Peyer's patch (tissue), 4 donors: ENCODE measurements around the gene OXNAD1. TPM values are rescaled to one million over a fixed set of nuclear protein-coding genes. Genes with fewer than 3 reads are reported as not detected.

Experiments
- DNase-seq, 3 donors: peaks; one replicate each; pipeline ENCODE4 v3.0.0-alpha.2; 2017 to 2019
- H3K27ac ChIP-seq, 4 donors: fragments of 200-600 bp; sonication (generic); one replicate each; pipeline ENCODE4 v1.5.1; 2016 to 2019
- H3K27me3 ChIP-seq, 2 donors: fragments of 200-600 bp; sonication (generic); one replicate each; pipeline ENCODE4 v1.5.1; 2019
- H3K36me3 ChIP-seq, 3 donors: fragments of 200-600 bp; sonication (generic); one replicate each; pipeline ENCODE4 v1.5.1; 2016 to 2019
- H3K4me1 ChIP-seq, 4 donors: fragments of 200-600 bp; sonication (generic); one replicate each; pipeline ENCODE4 v1.5.1; 2016 to 2019
- H3K4me3 ChIP-seq, 4 donors: fragments of 200-600 bp; sonication (generic); 1 replicate in 3 of 4; 2 replicates in 1 of 4; pipeline ENCODE4 v1.5.1; 2016 to 2019; ENCODE audit warnings: mild to moderate bottlenecking in 1 of 4
- H3K9me3 ChIP-seq, 4 donors: fragments of 200-600 bp; sonication (generic); one replicate each; pipeline ENCODE4 v1.5.1; 2016 to 2019; ENCODE audit warnings: mild to moderate bottlenecking in 1 of 4
- CTCF ChIP-seq, 6 experiments: fragments of 450-650 bp in 4 of 6; fragments of 200-600 bp in 2 of 6; sonication (generic) in 1 of 6; IDR thresholded peaks; one replicate each; pipeline ENCODE4 v1.5.1; 2017 to 2019; ENCODE audit warnings: antibody characterized with exemption in 6 of 6, mild to moderate bottlenecking in 3 of 6, moderate library complexity in 1 of 6
- POLR2A ChIP-seq, 2 donors: fragments of 450-650 bp; IDR thresholded peaks; one replicate each; pipeline ENCODE4 v1.5.1; 2017; ENCODE audit warnings: antibody characterized with exemption in 2 of 2, mild to moderate bottlenecking in 2 of 2, moderate library complexity in 2 of 2
- total RNA-seq, 4 donors: library from RNA; depleted of rRNA; stranded (reverse); fragments of >200 nt; gene quantifications; one replicate each; pipeline ENCODE4 v1.1.0, GENCODE V29; 2016

OXNAD1 gene
- total RNA-seq, 4 donors from 2014 or later: 44.5 to 45.8 (median 45.2) TPM

DNA sequence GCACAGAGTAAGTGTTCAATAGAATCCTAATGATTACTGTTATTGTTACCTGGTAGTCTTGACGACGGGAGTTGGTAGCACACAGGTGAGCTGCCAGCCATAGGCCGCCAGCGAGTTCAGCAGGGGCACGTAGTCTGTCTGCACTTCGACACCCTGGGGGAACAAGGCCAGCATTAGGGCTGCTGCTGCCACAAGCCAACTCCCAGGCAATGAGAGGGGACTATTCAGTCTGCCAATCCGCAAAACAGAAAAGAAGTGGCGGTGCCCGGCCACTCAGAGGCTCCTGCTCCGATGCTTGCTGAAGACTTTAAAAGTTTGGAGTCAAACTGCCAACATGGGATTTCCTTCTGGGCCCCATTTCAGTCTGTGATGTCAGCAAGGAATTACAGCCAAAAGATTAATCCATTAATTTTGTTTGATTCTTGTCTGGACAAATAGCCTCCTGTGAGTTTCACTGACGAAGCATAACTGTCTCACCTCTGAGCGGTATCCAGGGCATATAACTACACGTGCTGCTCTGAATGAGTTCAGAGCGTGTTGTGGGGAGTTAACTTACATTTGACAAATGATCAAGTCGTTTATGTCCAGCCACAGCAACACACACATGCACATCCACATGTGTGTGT lies 61.8 kb downstream of the OXNAD1 start:
- DNase-seq: no peak
- H3K4me1 ChIP-seq: no peaks in the 10 kb centered on the region
- H3K27ac ChIP-seq: no peak overlapping the region
- H3K36me3 ChIP-seq: peaks cover 0 to 56% (median 0%) of the 10 kb centered on the region in 3 donors
- no peaks in the 10 kb centered on the region for H3K27me3 ChIP-seq
- TF ChIP-seq POLR2A (IDR thresholded peaks at IDR 0.05) (no peak), CTCF (IDR thresholded peaks at IDR 0.05) (no peak)
- H3K4me3 ChIP-seq: no peak overlapping the region
- H3K9me3 ChIP-seq: no peaks in the 10 kb centered on the region

- no peak overlapping the region for H3K4me3 ChIP-seq
- no peaks in the 10 kb centered on the region for H3K27me3 ChIP-seq
- no peaks in the 10 kb centered on the region for H3K4me1 ChIP-seq
- no peak for DNase-seq
- H3K36me3 ChIP-seq: peaks cover 0 to 47% (median 0%) of the 10 kb centered on the region in 3 donors
- TF ChIP-seq POLR2A (IDR thresholded peaks at IDR 0.05) (no peak), CTCF (IDR thresholded peaks at IDR 0.05) (no peak)
- H3K9me3 ChIP-seq: no peaks in the 10 kb centered on the region
- H3K27ac ChIP-seq: no peak overlapping the region
Observed at GRCh38 chr3:16328124-16328523, 63.1 kb downstream of the OXNAD1 start.

- TF ChIP-seq CTCF (IDR thresholded peaks at IDR 0.05) (no peak), POLR2A (IDR thresholded peaks at IDR 0.05) (no peak)
Observed at GRCh38 chr3:16329036-16329825, 64.2 kb downstream of the OXNAD1 start.

GRCh38 chr3:16329826-16330129 lies 64.8 kb downstream of the OXNAD1 start:
- H3K4me3 ChIP-seq: no peak overlapping the region
- H3K4me1 ChIP-seq: no peaks in the 10 kb centered on the region
- no peaks in the 10 kb centered on the region for H3K27me3 ChIP-seq
- H3K36me3 ChIP-seq: peaks cover 0 to 43% (median 0%) of the 10 kb centered on the region in 3 donors
- no peak for TF ChIP-seq POLR2A (IDR thresholded peaks at IDR 0.05)
- TF ChIP-seq CTCF (IDR thresholded peaks at IDR 0.05): no peak
- H3K27ac ChIP-seq: no peak overlapping the region
- no peak for DNase-seq
- no peaks in the 10 kb centered on the region for H3K9me3 ChIP-seq

More at GRCh38 chr3:16329036-16329825, 64.2 kb downstream of the OXNAD1 start:
- H3K27ac ChIP-seq: no peak overlapping the region
- H3K36me3 ChIP-seq: peaks cover 0 to 39% (median 0%) of the 10 kb centered on the region in 3 donors
- H3K27me3 ChIP-seq: no peaks in the 10 kb centered on the region
- H3K4me1 ChIP-seq: no peaks in the 10 kb centered on the region
- DNase-seq: no peak
- H3K4me3 ChIP-seq: no peak overlapping the region
- H3K9me3 ChIP-seq: no peaks in the 10 kb centered on the region

GRCh38 chr3:16330351-16330750 lies 65.3 kb downstream of the OXNAD1 start:
- Histone ChIP-seq H3K27me3 (no peaks in the 10 kb centered on the region), H3K27ac (no peak overlapping the region), H3K9me3 (no peaks in the 10 kb centered on the region), H3K4me3 (no peak overlapping the region), H3K36me3 (peaks cover 0 to 43% (median 0%) of the 10 kb centered on the region in 3 donors), H3K4me1 (no peaks in the 10 kb centered on the region)
- no peak for TF ChIP-seq POLR2A (IDR thresholded peaks at IDR 0.05)
- TF ChIP-seq CTCF (IDR thresholded peaks at IDR 0.05): no peak
- DNase-seq: no peak
